ENCODE results near the gene IGSF21. TPM values are rescaled to one million over a fixed set of nuclear protein-coding genes. Genes with fewer than 3 reads are reported as not detected.

IGSF21 gene
- total RNA-seq, 4 donors from 2014 or later, result 0.68 to 3.5 (median 1.3) TPM

DNA sequence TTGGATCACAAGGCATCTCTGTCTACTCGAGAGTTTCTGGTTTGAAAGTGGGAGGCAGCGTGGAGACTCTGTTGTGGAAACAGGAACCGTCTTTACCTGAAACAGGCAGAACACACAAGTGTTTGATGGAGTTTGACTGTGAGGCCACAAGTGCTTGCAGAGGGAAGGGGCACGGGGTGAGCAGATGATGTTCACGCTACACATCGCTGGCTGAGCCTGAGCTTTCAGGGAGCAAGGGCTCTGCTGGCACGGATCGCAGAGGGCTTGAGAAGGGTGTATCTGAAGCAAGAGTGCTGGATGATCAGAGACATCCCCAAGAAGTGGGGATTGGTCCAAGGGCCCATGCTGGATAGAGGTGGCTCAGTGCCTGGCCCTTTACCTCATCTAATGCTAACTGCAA, 59.3 kb downstream of the IGSF21 start:
- H3K4me1 ChIP-seq, result peaks cover 22% of the 10 kb centered on the region
- H3K9me3 ChIP-seq, result no peaks in the 10 kb centered on the region
- TF ChIP-seq, protein P1, sequence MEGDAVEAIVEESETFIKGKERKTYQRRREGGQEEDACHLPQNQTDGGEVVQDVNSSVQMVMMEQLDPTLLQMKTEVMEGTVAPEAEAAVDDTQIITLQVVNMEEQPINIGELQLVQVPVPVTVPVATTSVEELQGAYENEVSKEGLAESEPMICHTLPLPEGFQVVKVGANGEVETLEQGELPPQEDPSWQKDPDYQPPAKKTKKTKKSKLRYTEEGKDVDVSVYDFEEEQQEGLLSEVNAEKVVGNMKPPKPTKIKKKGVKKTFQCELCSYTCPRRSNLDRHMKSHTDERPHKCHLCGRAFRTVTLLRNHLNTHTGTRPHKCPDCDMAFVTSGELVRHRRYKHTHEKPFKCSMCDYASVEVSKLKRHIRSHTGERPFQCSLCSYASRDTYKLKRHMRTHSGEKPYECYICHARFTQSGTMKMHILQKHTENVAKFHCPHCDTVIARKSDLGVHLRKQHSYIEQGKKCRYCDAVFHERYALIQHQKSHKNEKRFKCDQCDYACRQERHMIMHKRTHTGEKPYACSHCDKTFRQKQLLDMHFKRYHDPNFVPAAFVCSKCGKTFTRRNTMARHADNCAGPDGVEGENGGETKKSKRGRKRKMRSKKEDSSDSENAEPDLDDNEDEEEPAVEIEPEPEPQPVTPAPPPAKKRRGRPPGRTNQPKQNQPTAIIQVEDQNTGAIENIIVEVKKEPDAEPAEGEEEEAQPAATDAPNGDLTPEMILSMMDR (IDR thresholded peaks at IDR 0.05), result no peak
- TF ChIP-seq EP300 (IDR thresholded peaks at IDR 0.05), result no peak
- TF ChIP-seq POLR2A (IDR thresholded peaks at IDR 0.05), result no peak
- no peak for TF ChIP-seq POLR2AphosphoS5 (IDR thresholded peaks at IDR 0.05)
- no peak overlapping the region for H3K4me3 ChIP-seq
- H3K27me3 ChIP-seq, result peaks cover 48% of the 10 kb centered on the region
- no peaks in the 10 kb centered on the region for H3K36me3 ChIP-seq
- no peak for DNase-seq (ENCODE audit: low spot score in 2 of 2)
- 78% methylated on average over 8 of the region's 8 CpGs for WGBS
- H3K27ac ChIP-seq, result no peak overlapping the region

DNA sequence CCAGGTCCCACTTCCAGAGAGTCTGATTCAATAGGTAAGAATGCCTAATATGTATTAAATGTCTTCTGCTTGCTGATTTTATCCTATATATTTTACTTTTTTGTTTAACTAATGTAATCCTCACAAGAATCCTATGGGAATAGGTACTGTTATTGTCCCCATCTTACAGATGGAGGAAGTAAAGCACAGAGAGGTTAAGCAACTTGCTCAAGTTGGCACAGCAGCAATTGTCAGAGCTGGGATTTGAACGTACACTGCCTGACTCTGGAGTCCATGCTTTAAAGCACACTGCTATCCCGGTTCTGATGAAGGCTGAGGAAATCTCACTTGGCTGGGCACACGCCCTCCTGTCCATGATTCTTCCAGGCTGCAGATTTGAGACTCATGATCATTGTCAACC, 62.8 kb downstream of the IGSF21 start:
- no peak for DNase-seq (ENCODE audit: low spot score in 2 of 2)
- no peaks in the 10 kb centered on the region for H3K9me3 ChIP-seq
- H3K27ac ChIP-seq, result no peak overlapping the region
- H3K4me1 ChIP-seq, result peaks cover 16% of the 10 kb centered on the region
- H3K27me3 ChIP-seq, result peaks cover 68% of the 10 kb centered on the region
- 85% methylated on average over 3 of the region's 3 CpGs for WGBS
- TF ChIP-seq POLR2A (IDR thresholded peaks at IDR 0.05), result no peak
- TF ChIP-seq, protein P1 (IDR thresholded peaks at IDR 0.05), result no peak
- TF ChIP-seq POLR2AphosphoS5 (IDR thresholded peaks at IDR 0.05), result no peak
- no peak for TF ChIP-seq EP300 (IDR thresholded peaks at IDR 0.05)
- no peak overlapping the region for H3K4me3 ChIP-seq
- no peaks in the 10 kb centered on the region for H3K36me3 ChIP-seq

DNA sequence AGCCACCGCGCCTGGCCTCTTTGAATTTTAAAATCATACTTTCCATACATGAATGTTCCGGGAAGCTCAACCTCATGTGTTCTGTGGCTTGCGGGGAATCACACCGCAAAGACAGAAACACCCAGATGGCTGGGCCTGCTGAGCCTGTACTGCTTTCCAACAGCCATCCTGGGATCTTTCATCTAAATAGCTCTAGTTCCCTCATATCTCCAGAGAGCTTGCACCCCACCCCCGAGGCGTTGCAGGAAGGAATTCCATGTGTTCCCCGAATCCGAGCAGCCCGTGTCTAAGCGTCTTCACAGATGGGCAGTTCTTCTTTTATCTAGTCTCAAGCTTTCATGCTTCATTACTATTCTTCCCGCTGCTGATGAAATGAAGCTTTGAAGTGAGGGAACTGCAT, 66.4 kb downstream of the IGSF21 start:
- no peaks in the 10 kb centered on the region for H3K9me3 ChIP-seq
- WGBS, result 76% methylated on average over 12 of the region's 12 CpGs
- peaks cover 76% of the 10 kb centered on the region for H3K27me3 ChIP-seq

DNA sequence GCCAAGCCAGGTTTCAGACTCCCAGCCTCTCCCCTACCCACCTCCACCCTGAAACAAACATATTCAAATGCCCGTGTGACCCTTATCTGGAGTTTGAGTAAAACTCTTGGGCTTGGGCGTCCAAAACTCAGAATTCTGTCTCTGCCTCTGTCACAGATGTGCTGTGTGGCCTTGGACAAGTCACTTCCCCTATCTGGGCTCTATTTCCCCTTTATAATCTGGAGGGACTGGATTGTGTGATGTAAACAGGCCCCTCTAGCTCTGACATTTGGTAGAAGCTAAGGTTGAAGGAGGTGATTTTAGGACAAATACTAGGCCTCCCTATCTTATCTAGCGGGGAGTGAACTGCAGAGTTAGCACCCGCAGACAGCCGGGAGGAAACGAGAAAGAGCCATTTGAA, 67.5 kb downstream of the IGSF21 start:
- TF ChIP-seq, protein P1 (IDR thresholded peaks at IDR 0.05), result no peak
- TF ChIP-seq POLR2A (IDR thresholded peaks at IDR 0.05), result no peak
- H3K36me3 ChIP-seq, result no peaks in the 10 kb centered on the region
- WGBS, result 87% methylated on average over 6 of the region's 6 CpGs
- H3K4me3 ChIP-seq, result no peak overlapping the region
- peaks cover 69% of the 10 kb centered on the region for H3K27me3 ChIP-seq
- H3K4me1 ChIP-seq, result no peaks in the 10 kb centered on the region
- no peaks in the 10 kb centered on the region for H3K9me3 ChIP-seq
- H3K27ac ChIP-seq, result no peak overlapping the region
- DNase-seq (ENCODE audit: low spot score in 2 of 2), result no peak

More for the DNA sequence above, 66.4 kb downstream of the IGSF21 start:
- H3K4me3 ChIP-seq, result no peak overlapping the region
- no peaks in the 10 kb centered on the region for H3K36me3 ChIP-seq
- no peak for DNase-seq (ENCODE audit: low spot score in 2 of 2)
- TF ChIP-seq POLR2A (IDR thresholded peaks at IDR 0.05) (no peak), POLR2AphosphoS5 (IDR thresholded peaks at IDR 0.05) (no peak), EP300 (IDR thresholded peaks at IDR 0.05) (no peak)
- TF ChIP-seq, protein P1 (IDR thresholded peaks at IDR 0.05), result no peak
- no peak overlapping the region for H3K27ac ChIP-seq
- H3K4me1 ChIP-seq, result no peaks in the 10 kb centered on the region

DNA sequence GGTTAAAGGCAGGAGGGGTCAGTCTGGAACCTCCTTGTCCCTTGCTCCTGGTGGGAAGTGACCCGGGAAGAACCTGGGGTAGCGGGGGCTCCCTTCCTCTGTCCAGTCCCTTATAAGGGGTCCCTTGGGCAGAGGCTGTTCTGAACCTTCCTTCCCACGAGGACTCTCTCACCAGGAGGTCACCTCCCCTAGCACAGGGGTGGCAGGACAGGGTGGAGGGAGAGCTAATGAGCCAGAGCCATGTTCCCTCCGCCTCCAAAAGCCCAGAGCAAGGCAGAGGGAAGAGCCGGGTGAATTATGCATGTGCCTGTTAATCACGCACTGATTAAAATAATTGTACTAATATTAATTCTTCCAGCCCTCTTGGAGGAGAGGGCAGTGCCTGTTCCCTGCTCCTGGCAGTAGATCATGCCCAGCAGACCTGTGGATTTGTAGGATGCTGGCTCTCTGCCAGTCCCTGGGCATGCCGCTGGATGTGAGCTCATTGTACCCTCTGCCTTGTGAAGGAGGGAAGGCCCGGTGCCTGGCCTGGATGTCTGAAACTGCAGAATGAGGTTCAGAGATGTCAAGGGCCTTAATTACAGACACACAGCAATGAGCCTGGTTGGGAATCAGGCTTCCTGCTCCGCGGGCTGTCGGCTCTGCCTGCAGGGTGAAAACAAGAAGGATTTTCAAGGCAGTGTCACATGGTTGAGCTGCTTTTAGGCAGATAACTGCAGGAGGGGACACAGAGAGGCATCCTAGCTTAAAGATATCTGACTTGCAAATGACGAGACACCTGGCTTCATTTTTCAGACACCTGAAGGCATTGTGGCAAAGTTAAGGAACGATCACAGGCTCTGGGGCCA, 68.2 kb downstream of the IGSF21 start:
- H3K4me1 ChIP-seq, result no peaks in the 10 kb centered on the region
- no peaks in the 10 kb centered on the region for H3K36me3 ChIP-seq
- no peak for DNase-seq (ENCODE audit: low spot score in 2 of 2)
- H3K4me3 ChIP-seq, result no peak overlapping the region
- WGBS, result 55% methylated on average over 8 of the region's 13 CpGs
- H3K27ac ChIP-seq, result no peak overlapping the region
- no peaks in the 10 kb centered on the region for H3K9me3 ChIP-seq
- TF ChIP-seq, protein P1 (IDR thresholded peaks at IDR 0.05), result no peak
- TF ChIP-seq EP300 (IDR thresholded peaks at IDR 0.05), result no peak
- TF ChIP-seq POLR2A (IDR thresholded peaks at IDR 0.05), result no peak
- no peak for TF ChIP-seq POLR2AphosphoS5 (IDR thresholded peaks at IDR 0.05)
- peaks cover 66% of the 10 kb centered on the region for H3K27me3 ChIP-seq

All from suprapubic skin (tissue), 4 donors.